HEK293 (cell line): ENCODE results near the gene MTA3.
A peak's percentile ranks its signal among the peaks of the same experiment; 100 is the strongest.

Experiments used
- CTCF ChIA-PET: fragments of 350-600 bp; formaldehyde crosslinking; extraction: SDS; loops from one replicate; lab custom pipeline; 2021; ENCODE audit warnings: antibody characterized with exemption; lab: Yijun Ruan, JAX
- POLR2A ChIA-PET: fragments of 300-600 bp; formaldehyde crosslinking; extraction: SDS; loops from one replicate; lab custom pipeline; 2020; ENCODE audit warnings: antibody characterized with exemption, inconsistent platforms; lab: Yijun Ruan, JAX
- H3K27ac ChIP-seq: fragments of 200-500 bp; sonication (Bioruptor generic); 2 replicates; pipeline ENCODE4 v1.5.1; 2014; ENCODE audit warnings: low read depth, low read length, control low read depth, inconsistent platforms; ENCODE audit errors: extremely low read depth
- H3K36me3 ChIP-seq, 2 experiments: fragments of 200-500 bp in 1 of 2; sonication (Bioruptor generic) in 1 of 2; 1 replicate in 1 of 2; 2 replicates in 1 of 2; pipeline ENCODE4 v1.5.1; 2014 to 2017; ENCODE audit warnings: inconsistent platforms in 2 of 2, low read length in 2 of 2; ENCODE audit not compliant: control insufficient read depth in 2 of 2, insufficient read depth in 1 of 2
- H3K4me1 ChIP-seq: fragments of 200-500 bp; sonication (Bioruptor generic); 2 replicates; pipeline ENCODE4 v1.5.1; 2014; ENCODE audit warnings: mild to moderate bottlenecking, low read length, inconsistent platforms; ENCODE audit not compliant: control insufficient read depth, insufficient read depth
- H3K4me3 ChIP-seq: 2 replicates; pipeline ENCODE4 v1.5.1; 2011; ENCODE audit warnings: low read depth, mild to moderate bottlenecking, control low read depth, low read length, moderate library complexity
- H3K9me3 ChIP-seq: fragments of 200-500 bp; sonication (Bioruptor generic); 2 replicates; pipeline ENCODE4 v1.5.1; 2014; ENCODE audit warnings: low read depth, low read length, inconsistent platforms; ENCODE audit not compliant: control insufficient read depth, insufficient read depth
- AEBP2 ChIP-seq: fragments of 450-650 bp; formaldehyde crosslinking; IDR thresholded peaks from 2 replicates; pipeline ENCODE4 v1.5.1; 2016; ENCODE audit warnings: missing biosample characterization, missing genetic modification characterization, borderline replicate concordance
- EGR2 ChIP-seq: fragments of 450-650 bp; formaldehyde crosslinking; IDR thresholded peaks from 2 replicates; pipeline ENCODE4 v1.5.1; 2016; ENCODE audit warnings: low read depth, missing biosample characterization, missing genetic modification characterization
- GLIS1 ChIP-seq: fragments of 450-650 bp; formaldehyde crosslinking; IDR thresholded peaks from 2 replicates; pipeline ENCODE4 v1.5.1; 2016; ENCODE audit warnings: missing biosample characterization, missing genetic modification characterization
- PBX3 ChIP-seq: sonication (generic); formaldehyde crosslinking; IDR thresholded peaks from 2 replicates; pipeline ENCODE4 v1.8.1; 2022; ENCODE audit warnings: mild to moderate bottlenecking, moderate library complexity, missing genetic modification reagents
- REST ChIP-seq: fragments of 450-650 bp; formaldehyde crosslinking; IDR thresholded peaks from 2 replicates; pipeline ENCODE4 v1.5.1; 2016; ENCODE audit warnings: missing biosample characterization, missing genetic modification characterization
- SCRT1 ChIP-seq: fragments of 450-650 bp; formaldehyde crosslinking; IDR thresholded peaks from 2 replicates; pipeline ENCODE4 v1.5.1; 2016; ENCODE audit warnings: missing biosample characterization, missing genetic modification characterization, borderline replicate concordance
- SCRT2 ChIP-seq: fragments of 450-650 bp; formaldehyde crosslinking; IDR thresholded peaks from 2 replicates; pipeline ENCODE4 v1.5.1; 2016; ENCODE audit warnings: missing biosample characterization, missing genetic modification characterization
- ZNF10 ChIP-seq: fragments of 450-650 bp; formaldehyde crosslinking; IDR thresholded peaks from 2 replicates; pipeline ENCODE4 v1.5.1; 2017; ENCODE audit warnings: missing biosample characterization, missing genetic modification characterization
- ZNF174 ChIP-seq: fragments of 450-650 bp; formaldehyde crosslinking; IDR thresholded peaks from 2 replicates; pipeline ENCODE4 v1.5.0; 2017; ENCODE audit warnings: missing biosample characterization, mild to moderate bottlenecking, missing genetic modification characterization
- ZNF366 ChIP-seq: fragments of 450-650 bp; formaldehyde crosslinking; conservative IDR thresholded peaks from 2 replicates; pipeline ENCODE4 v1.5.1; 2016; ENCODE audit warnings: missing biosample characterization, missing genetic modification characterization
- ZNF449 ChIP-seq: fragments of 450-650 bp; formaldehyde crosslinking; IDR thresholded peaks from 2 replicates; pipeline ENCODE4 v1.5.1; 2017; ENCODE audit warnings: missing biosample characterization, mild to moderate bottlenecking, missing genetic modification characterization, moderate library complexity
- ZNF473 ChIP-seq: fragments of 450-650 bp; formaldehyde crosslinking; IDR thresholded peaks from 2 replicates; pipeline ENCODE4 v1.5.1; 2017; ENCODE audit warnings: missing biosample characterization, missing genetic modification characterization
- ZNF501 ChIP-seq: fragments of 450-650 bp; formaldehyde crosslinking; IDR thresholded peaks from 2 replicates; pipeline ENCODE4 v1.5.1; 2016; ENCODE audit warnings: missing biosample characterization, missing genetic modification characterization
- ZNF585B ChIP-seq: fragments of 450-650 bp; formaldehyde crosslinking; IDR thresholded peaks from 2 replicates; pipeline ENCODE4 v1.5.1; 2016; ENCODE audit warnings: missing biosample characterization, missing genetic modification characterization
- ZNF664 ChIP-seq: fragments of 450-650 bp; formaldehyde crosslinking; IDR thresholded peaks from 2 replicates; pipeline ENCODE4 v1.5.1; 2016; ENCODE audit warnings: missing biosample characterization, missing genetic modification characterization
- ZNF776 ChIP-seq: fragments of 450-650 bp; formaldehyde crosslinking; IDR thresholded peaks from 2 replicates; pipeline ENCODE4 v1.5.0; 2017; ENCODE audit warnings: missing biosample characterization, missing genetic modification characterization, borderline replicate concordance

MTA3 gene

GRCh38 chr2:42566837-42567321 lies 1.6 kb upstream of the MTA3 start:
- Histone ChIP-seq H3K4me3 (no peak overlapping the region), H3K9me3 (no peaks in the 10 kb centered on the region), H3K36me3 (peaks cover 7 to 14% of the 10 kb centered on the region in 2 experiments; a peak in 2 of 3 replicates), H3K4me1 (0 out of 2 replicates have a peak, but pooled peaks cover 3% of the 10 kb centered on the region), H3K27ac (no peak overlapping the region)
- CTCF ChIA-PET: interaction anchor here (0.6 to 1.3 kb wide), 3 partner anchors 12 to 97 kb away, joined by 3 to 4 read pairs (median 3); no protein-coding TSS in a partner anchor
- POLR2A ChIA-PET: no interaction called here
- TF ChIP-seq EGR2 (tag by site-specific recombination) (no peak), ZNF585B (tag by site-specific recombination) (no peak), SCRT2 (tag by site-specific recombination) (peak; percentile 32; the same call in 1 of the 2 replicates), ZNF366 (tag by site-specific recombination) (0 out of 2 replicates have a peak, but pooled peaks have one; percentile 10)

GRCh38 chr2:42567364-42567763 lies 1.1 kb upstream of the MTA3 start:
- Histone ChIP-seq H3K4me1 (0 out of 2 replicates have a peak, but pooled peaks cover 3% of the 10 kb centered on the region), H3K27ac (peak overlapping the region; percentile 25), H3K9me3 (no peaks in the 10 kb centered on the region), H3K4me3 (no peak overlapping the region), H3K36me3 (peaks cover 11 to 18% of the 10 kb centered on the region in 2 experiments)
- no peak for TF ChIP-seq ZNF664 (tag by site-specific recombination)
- no peak for TF ChIP-seq REST (tag by site-specific recombination)
- no peak for TF ChIP-seq AEBP2 (tag by site-specific recombination)
- TF ChIP-seq ZNF585B (tag by site-specific recombination): no peak
- TF ChIP-seq ZNF501 (tag by site-specific recombination): no peak
- no peak for TF ChIP-seq ZNF174
- no peak for TF ChIP-seq ZNF776 (tag by site-specific recombination)
- TF ChIP-seq ZNF10 (tag by site-specific recombination): no peak
- TF ChIP-seq GLIS1: no peak
- no peak for TF ChIP-seq ZNF449 (tag by site-specific recombination)
- TF ChIP-seq ZNF473 (tag by site-specific recombination): no peak
- no peak for TF ChIP-seq SCRT1 (tag by site-specific recombination)
- TF ChIP-seq PBX3 (CRISPR knock-in tag): no peak
- POLR2A ChIA-PET: no interaction called here
- CTCF ChIA-PET: no interaction called here
